HG03108 (cell line): Measurements from ENCODE around the gene EPHB2.

Experiments used
- ATAC-seq: cut with Tn5 transposase; IDR thresholded peaks from one replicate; pipeline ENCODE4 v1.9.1; 2021; ENCODE audit warnings: moderate library complexity; ENCODE audit not compliant: unreplicated experiment

Gene EPHB2

DNA sequence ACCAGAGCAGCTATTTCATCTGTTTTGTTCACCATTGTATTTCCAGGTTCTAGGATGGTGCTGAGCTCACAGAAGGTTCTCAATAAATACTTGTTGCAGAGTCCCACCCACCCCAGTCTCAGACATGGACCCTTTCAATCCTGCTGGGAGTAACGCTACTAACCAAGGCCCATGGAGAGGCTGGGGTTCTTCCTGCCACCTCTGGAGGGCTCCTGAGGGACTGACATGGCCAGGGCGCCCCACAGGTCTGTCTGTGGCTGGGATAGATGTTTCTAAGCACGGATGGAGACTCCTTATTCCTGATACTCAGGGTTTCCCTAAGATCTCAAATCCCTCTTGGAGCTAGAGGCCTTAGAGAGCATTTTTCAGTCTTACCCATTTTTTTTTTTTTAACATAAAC, 87.4 kb downstream of the EPHB2 start:
- ATAC-seq: no peak

GRCh38 chr1:22799971-22800370, 89.3 kb downstream of the EPHB2 start:
- ATAC-seq: no peak

DNA sequence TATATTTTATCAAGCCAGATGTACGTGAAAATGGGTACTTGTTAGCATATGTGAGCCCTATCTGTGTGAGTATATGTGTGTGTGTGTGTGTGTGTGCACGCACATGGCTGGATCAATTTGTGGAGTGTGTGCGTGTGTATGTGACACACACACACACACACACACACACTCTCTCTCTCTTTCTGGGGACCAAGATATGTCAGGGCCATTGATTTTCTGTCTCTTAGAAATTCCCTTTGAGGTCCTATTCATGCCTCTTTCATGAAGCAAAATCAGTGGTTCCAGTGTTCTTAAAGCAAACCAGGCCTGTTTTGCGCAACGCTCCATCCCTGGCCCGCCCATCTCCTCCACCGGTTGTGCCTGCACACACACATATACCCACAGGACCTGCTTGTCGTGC, 90.0 kb downstream of the EPHB2 start:
- ATAC-seq: no peak

GRCh38 chr1:22801347-22801746, 90.7 kb downstream of the EPHB2 start:
- ATAC-seq: no peak

DNA sequence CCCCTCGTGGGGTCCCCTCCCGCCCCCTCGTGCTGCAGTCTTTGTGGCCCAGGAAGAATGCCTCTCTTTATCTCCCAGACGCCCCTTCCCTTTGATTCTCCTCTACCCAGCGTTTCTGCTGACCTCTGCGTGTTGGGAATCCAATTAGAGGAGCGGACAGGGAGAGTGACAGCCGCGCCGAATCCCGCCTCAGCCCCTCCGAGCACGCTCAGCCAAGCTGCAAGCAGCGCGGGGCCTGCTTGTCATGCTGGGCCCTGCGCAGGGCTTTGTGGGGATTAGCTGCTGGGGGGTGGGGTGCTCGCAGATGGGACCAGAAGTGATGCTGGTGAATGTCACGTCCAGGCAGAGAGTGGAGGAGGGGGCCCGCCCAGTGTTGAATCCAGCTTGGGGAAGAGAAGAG, 91.1 kb downstream of the EPHB2 start:
- ATAC-seq: no peak

DNA sequence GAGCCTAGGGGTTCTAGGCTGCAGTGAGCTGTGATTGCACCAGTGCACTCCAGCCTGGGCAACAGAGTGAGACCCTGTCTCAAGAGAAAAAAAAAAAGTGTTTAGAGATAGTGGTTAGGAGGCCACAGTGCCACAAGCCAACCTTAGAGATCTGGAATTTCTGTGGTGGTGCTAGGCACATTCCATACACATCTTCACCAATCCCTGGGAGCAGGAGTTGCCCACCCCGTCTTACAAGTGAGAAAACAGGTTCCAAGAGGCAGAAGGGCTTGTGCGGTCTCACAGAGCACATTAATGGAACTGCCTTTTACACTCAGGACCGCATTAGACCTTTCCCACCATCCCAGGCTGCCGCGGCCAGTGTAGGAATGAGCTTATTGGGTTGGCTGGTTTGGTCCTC, 93.2 kb downstream of the EPHB2 start:
- ATAC-seq: no peak

GRCh38 chr1:22804406-22804805, 93.8 kb downstream of the EPHB2 start:
- ATAC-seq: no peak

GRCh38 chr1:22804969-22805671, 94.5 kb downstream of the EPHB2 start:
- ATAC-seq: no peak

- no peak for ATAC-seq
These were observed 95.0 kb downstream of the EPHB2 start for GRCh38 chr1:22805672-22806038.

DNA sequence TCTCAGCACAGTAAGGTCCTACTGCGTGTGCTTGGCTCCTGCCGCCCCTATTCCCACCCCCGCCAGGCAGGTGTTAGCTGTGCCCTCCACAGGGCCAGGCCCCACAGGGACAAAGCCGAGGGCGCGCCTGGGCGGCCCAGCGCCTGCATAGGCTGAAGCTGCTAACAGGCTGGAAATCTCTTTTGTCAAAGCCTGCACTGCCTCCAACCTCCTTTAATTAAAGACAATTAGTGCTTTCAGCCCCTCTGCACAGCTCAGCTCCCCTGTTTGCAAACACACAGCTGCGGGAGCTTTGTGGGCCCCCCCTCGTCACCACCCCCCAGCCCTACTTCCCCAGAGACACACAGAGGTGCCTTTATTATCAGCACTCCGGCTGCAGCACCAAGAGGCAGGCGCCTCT, 95.9 kb downstream of the EPHB2 start:
- ATAC-seq: no peak

GRCh38 chr1:22807340-22807739, 96.7 kb downstream of the EPHB2 start:
- ATAC-seq: no peak

- ATAC-seq: no peak
These were observed 97.6 kb downstream of the EPHB2 start for GRCh38 chr1:22808186-22808675.

GRCh38 chr1:22808676-22809483, 98.2 kb downstream of the EPHB2 start:
- ATAC-seq: no peak

DNA sequence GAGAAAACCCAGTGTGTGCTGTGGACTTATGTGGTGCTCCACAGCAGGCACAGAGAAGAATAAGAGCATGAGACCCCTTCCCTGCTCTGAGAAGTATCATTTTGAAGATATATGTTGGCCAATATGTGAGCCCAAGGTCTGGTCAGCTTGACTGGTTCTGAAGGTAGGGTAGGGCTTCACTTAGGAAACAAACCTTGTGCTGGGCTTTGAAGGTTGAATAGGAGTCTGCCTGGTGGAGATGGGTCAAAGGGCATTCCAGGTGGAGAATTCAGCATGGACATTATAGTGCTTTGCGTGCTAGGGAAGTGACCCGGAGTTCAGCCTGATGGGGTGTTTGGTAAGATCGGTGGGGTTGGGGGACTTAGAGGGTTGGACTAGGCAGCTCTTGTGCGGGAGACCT, 99.1 kb downstream of the EPHB2 start:
- no peak for ATAC-seq

GRCh38 chr1:22810378-22810777, 99.7 kb downstream of the EPHB2 start:
- no peak for ATAC-seq

DNA sequence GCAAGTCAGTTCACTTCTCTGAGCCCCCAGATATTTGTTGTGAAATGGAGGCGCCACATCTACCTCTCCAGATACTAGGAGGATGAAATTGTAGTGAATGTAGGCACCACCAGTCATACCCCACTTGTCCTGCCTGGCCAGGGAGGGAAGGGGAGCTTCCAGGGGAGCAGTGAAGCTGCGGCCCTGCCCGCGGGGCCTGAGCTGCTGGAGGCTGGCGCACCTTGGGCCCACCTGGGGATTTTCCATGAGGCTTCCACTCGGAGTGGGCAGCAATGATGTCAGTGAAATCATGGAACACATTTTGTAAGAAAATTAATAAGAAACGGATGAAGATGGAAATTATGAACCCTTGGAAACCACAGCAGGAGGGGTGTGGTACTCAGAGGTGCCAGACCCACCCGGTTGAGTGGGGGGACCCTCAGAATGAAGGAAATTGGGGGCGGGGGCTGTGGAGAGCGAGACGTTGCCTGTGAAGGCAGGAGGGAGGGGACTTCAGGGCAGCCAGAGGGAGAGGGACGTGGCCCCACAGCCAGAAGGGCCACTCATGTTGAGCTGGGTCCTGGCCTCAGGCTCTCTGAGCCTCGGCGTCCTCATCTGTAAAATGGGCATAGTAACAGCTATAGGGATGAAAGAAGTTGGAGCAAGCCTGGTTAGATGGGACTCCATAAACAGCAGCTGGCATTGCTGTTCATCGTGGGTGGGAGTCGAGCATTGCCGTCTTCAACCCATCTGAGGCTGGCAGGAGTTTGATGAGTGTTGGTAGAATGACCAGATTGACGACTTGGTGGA, 101.6 kb downstream of the EPHB2 start:
- no peak for ATAC-seq

DNA sequence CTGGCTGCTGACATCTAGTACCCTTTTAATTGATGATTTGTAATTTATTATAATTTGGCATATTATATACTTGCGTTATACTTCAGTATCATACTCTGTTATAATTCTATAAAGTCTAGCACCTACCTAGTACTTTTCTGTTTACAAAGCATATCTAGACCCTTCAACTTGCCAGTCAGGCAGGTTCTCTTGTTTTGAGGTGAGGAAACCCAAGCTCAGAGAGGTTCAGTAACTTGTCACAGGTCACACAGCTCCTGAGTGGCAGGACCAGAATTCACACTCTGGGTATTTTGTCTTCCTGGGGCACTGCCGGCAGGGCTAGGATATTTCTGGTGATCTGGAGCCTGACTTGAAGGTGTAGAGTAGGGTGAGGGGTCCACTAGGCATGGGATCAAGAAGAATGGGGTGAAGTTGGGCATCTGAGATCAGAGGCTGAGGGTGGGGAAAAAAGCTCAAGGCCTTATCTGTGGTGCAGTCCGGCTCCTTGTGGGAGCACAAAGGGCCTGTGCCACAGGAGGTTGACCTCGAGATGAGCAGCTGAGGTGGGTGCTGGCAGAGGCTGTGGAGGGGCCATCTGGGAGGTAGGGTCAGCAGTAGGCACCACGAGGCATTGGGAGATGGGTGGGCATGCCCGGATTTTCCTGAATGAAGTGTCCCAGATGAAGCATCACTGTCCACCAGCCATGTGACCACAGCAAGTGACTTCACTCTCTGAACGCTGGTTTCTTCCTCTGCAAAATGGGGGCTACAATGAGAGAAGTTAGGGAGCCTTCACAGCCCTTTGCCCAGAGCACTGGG, 102.6 kb downstream of the EPHB2 start:
- ATAC-seq: no peak

- ATAC-seq: no peak
These were observed 103.8 kb downstream of the EPHB2 start for GRCh38 chr1:22814176-22815042.

GRCh38 chr1:22815043-22815365, 104.4 kb downstream of the EPHB2 start:
- ATAC-seq: no peak
